Trophoblast cell (in vitro differentiated cells and primary cell): ENCODE data around the gene ZBTB1.

Experiments
- DNase-seq, 2 donors: peaks; one replicate each; pipeline ENCODE4 v3.0.0-alpha.2; 2016
- H2AFZ ChIP-seq: 2 replicates; pipeline ENCODE4 v1.6.1; 2013; ENCODE audit warnings: low read length, moderate library complexity, mild to moderate bottlenecking; ENCODE audit not compliant: insufficient read depth, poor library complexity
- H2AK5ac ChIP-seq: 2 replicates; pipeline ENCODE4 v1.6.1; 2013; ENCODE audit warnings: mild to moderate bottlenecking, low read length
- H2BK120ac ChIP-seq: 2 replicates; pipeline ENCODE4 v1.6.1; 2013; ENCODE audit warnings: low read length, mild to moderate bottlenecking, moderate library complexity; ENCODE audit not compliant: insufficient read depth, poor library complexity
- H2BK12ac ChIP-seq: 2 replicates; pipeline ENCODE4 v1.6.1; 2013; ENCODE audit warnings: mild to moderate bottlenecking, low read length, moderate library complexity
- H2BK5ac ChIP-seq: 2 replicates; pipeline ENCODE4 v1.6.1; 2013; ENCODE audit warnings: low read length, low read depth, moderate library complexity, mild to moderate bottlenecking; ENCODE audit not compliant: poor library complexity
- H3K14ac ChIP-seq: 2 replicates; pipeline ENCODE4 v1.6.1; 2013; ENCODE audit warnings: mild to moderate bottlenecking, low read length
- H3K18ac ChIP-seq: 2 replicates; pipeline ENCODE4 v1.6.1; 2013; ENCODE audit warnings: mild to moderate bottlenecking, low read length
- H3K23ac ChIP-seq: 2 replicates; pipeline ENCODE4 v1.6.1; 2013; ENCODE audit warnings: low read length
- H3K27ac ChIP-seq: 2 replicates; pipeline ENCODE4 v1.5.1; 2013; ENCODE audit warnings: low read depth, mild to moderate bottlenecking, inconsistent platforms, low read length, moderate library complexity
- H3K27me3 ChIP-seq: 2 replicates; pipeline ENCODE4 v1.6.1; 2013; ENCODE audit warnings: inconsistent platforms, mild to moderate bottlenecking, low read length, moderate library complexity; ENCODE audit not compliant: insufficient read depth
- H3K36me3 ChIP-seq, 2 experiments: 1 replicate in 1 of 2; 2 replicates in 1 of 2; pipeline ENCODE4 v1.6.1; 2013; ENCODE audit warnings: low read length in 2 of 2, mild to moderate bottlenecking in 2 of 2, moderate library complexity in 1 of 2; ENCODE audit not compliant: insufficient read depth in 2 of 2, control insufficient read depth in 1 of 2
- H3K4ac ChIP-seq: 2 replicates; pipeline ENCODE4 v1.6.1; 2013; ENCODE audit warnings: low read depth, mild to moderate bottlenecking, low read length, moderate library complexity
- H3K4me1 ChIP-seq, 2 experiments: 1 replicate in 1 of 2; 2 replicates in 1 of 2; pipeline ENCODE4 v1.6.1; 2013; ENCODE audit warnings: low read length in 2 of 2, mild to moderate bottlenecking in 2 of 2, moderate library complexity in 1 of 2; ENCODE audit not compliant: insufficient read depth in 2 of 2, control insufficient read depth in 1 of 2
- H3K4me2 ChIP-seq: 2 replicates; pipeline ENCODE4 v1.6.1; 2013; ENCODE audit warnings: inconsistent platforms, mild to moderate bottlenecking, low read length, moderate library complexity
- H3K4me3 ChIP-seq: 2 replicates; pipeline ENCODE4 v1.5.1; 2013; ENCODE audit warnings: mild to moderate bottlenecking, low read depth, low read length, inconsistent platforms
- H3K79me1 ChIP-seq: one replicate; pipeline ENCODE4 v1.6.1; 2013; ENCODE audit warnings: low read length
- H3K79me2 ChIP-seq: 2 replicates; pipeline ENCODE4 v1.6.1; 2013; ENCODE audit warnings: low read length, mild to moderate bottlenecking; ENCODE audit not compliant: control insufficient read depth, insufficient read depth, poor library complexity
- H3K9ac ChIP-seq: 2 replicates; pipeline ENCODE4 v1.6.1; 2013; ENCODE audit warnings: mild to moderate bottlenecking, low read length
- H3K9me3 ChIP-seq: 2 replicates; pipeline ENCODE4 v1.6.1; 2013; ENCODE audit warnings: low read depth, mild to moderate bottlenecking, control low read depth, inconsistent platforms, low read length; ENCODE audit not compliant: insufficient read depth
- H4K12ac ChIP-seq: 2 replicates; pipeline ENCODE4 v1.6.1; 2013; ENCODE audit warnings: low read depth, mild to moderate bottlenecking, low read length, moderate library complexity
- H4K8ac ChIP-seq: 2 replicates; pipeline ENCODE4 v1.6.1; 2013; ENCODE audit warnings: low read depth, mild to moderate bottlenecking, low read length, moderate library complexity
- H4K91ac ChIP-seq: one replicate; pipeline ENCODE4 v1.6.1; 2013; ENCODE audit warnings: low read depth, mild to moderate bottlenecking, low read length, moderate library complexity
- whole genome bisulfite sequencing: extraction: QIAGEN DNeasy Blood & Tissue Kit; methylation state at CpG from one replicate; pipeline ENCODE4 v1.1.7; 2013; ENCODE audit warnings: missing lambda C conversion rate; ENCODE audit not compliant: insufficient read length, insufficient coverage; ENCODE audit errors: extremely low coverage; 5-methylcytosine and 5-hydroxymethylcytosine counted together

Gene ZBTB1

GRCh38 chr14:64549791-64550620, 45.4 kb downstream of the ZBTB1 start, which contains the start of gene PPP1R36:
Gene PPP1R36, plus strand, starts transcription at chr14:64549961. Its CDS starts 37 bp downstream, at chr14:64549998.
- Histone ChIP-seq H4K91ac (peak within 1 kb of the TSS; percentile 69), H3K18ac (peak within 1 kb of the TSS; percentile 8), H2AK5ac (no peak within 1 kb of the TSS), H3K4ac (peak within 1 kb of the TSS; percentile 1), H2BK120ac (peak within 1 kb of the TSS; percentile 56), H4K8ac (peak within 1 kb of the TSS; percentile 63), H4K12ac (peak within 1 kb of the TSS; percentile 6), H3K14ac (peak within 1 kb of the TSS; percentile 75), H3K4me1 (peaks cover 4 to 13% of the 10 kb centered on the region in 2 experiments), H2BK5ac (peak within 1 kb of the TSS; percentile 35), H3K36me3 (no peaks in the 10 kb centered on the region), H3K4me2 (peak within 1 kb of the TSS; percentile 81), H3K79me2 (peaks cover 3% of the 10 kb centered on the region), H3K79me1 (peaks cover 5% of the 10 kb centered on the region), H2BK12ac (peak within 1 kb of the TSS; percentile 63), H3K27me3 (no peaks in the 10 kb centered on the region), H2AFZ (peak within 1 kb of the TSS; percentile 79), H3K27ac (no peak within 1 kb of the TSS), H3K23ac (no peak within 1 kb of the TSS), H3K4me3 (peak within 1 kb of the TSS; percentile 63), H3K9me3 (no peaks in the 10 kb centered on the region), H3K9ac (peak within 1 kb of the TSS; percentile 28)
- no CpG with 5 or more reads among the region's 54 CpGs for WGBS
- peak; percentile 73 to 84 for DNase-seq

- H3K4me3 ChIP-seq, result no peak overlapping the region
- H3K79me1 ChIP-seq, result peaks cover 7% of the 10 kb centered on the region
- H3K9ac ChIP-seq, result no peak overlapping the region
- WGBS, result no CpG with 5 or more reads among the region's 7 CpGs
- H3K79me2 ChIP-seq, result peaks cover 3% of the 10 kb centered on the region
- no peak overlapping the region for H2BK120ac ChIP-seq
- no peak overlapping the region for H3K27ac ChIP-seq
- no peak overlapping the region for H4K91ac ChIP-seq
- no peak overlapping the region for H2BK5ac ChIP-seq
- H3K4ac ChIP-seq, result no peak overlapping the region
- H3K9me3 ChIP-seq, result no peaks in the 10 kb centered on the region
- H3K18ac ChIP-seq, result no peak overlapping the region
- H4K8ac ChIP-seq, result no peak overlapping the region
- peak overlapping the region; percentile 81 for H3K4me2 ChIP-seq
- H3K36me3 ChIP-seq, result no peaks in the 10 kb centered on the region
- H2AFZ ChIP-seq, result no peak overlapping the region
- no peak overlapping the region for H2AK5ac ChIP-seq
- H3K14ac ChIP-seq, result no peak overlapping the region
- no peak overlapping the region for H2BK12ac ChIP-seq
- no peak overlapping the region for H3K23ac ChIP-seq
- no peak for DNase-seq
- peaks cover 4 to 13% of the 10 kb centered on the region in 2 experiments for H3K4me1 ChIP-seq
- H3K27me3 ChIP-seq, result no peaks in the 10 kb centered on the region
- H4K12ac ChIP-seq, result no peak overlapping the region
Measured at GRCh38 chr14:64550621-64551333, 46.2 kb downstream of the ZBTB1 start.

GRCh38 chr14:64554556-64554955, 50.0 kb downstream of the ZBTB1 start:
- H3K36me3 ChIP-seq, result no peaks in the 10 kb centered on the region
- no peak overlapping the region for H2BK5ac ChIP-seq
- peaks cover 17% of the 10 kb centered on the region for H3K79me1 ChIP-seq
- peaks cover 3% of the 10 kb centered on the region for H3K79me2 ChIP-seq
- no peak overlapping the region for H4K8ac ChIP-seq
- H3K9ac ChIP-seq, result no peak overlapping the region
- no peak overlapping the region for H3K18ac ChIP-seq
- no peak overlapping the region for H2AK5ac ChIP-seq
- no peak overlapping the region for H3K14ac ChIP-seq
- no peak overlapping the region for H3K27ac ChIP-seq
- no peak overlapping the region for H3K4me3 ChIP-seq
- no peaks in the 10 kb centered on the region for H3K9me3 ChIP-seq
- WGBS, result no CpG with 5 or more reads among the region's 4 CpGs
- no peak overlapping the region for H3K4ac ChIP-seq
- DNase-seq, result peak; percentile 43 to 66
- H4K12ac ChIP-seq, result no peak overlapping the region
- H3K4me2 ChIP-seq, result no peak overlapping the region
- H2BK12ac ChIP-seq, result no peak overlapping the region
- no peak overlapping the region for H2BK120ac ChIP-seq
- H4K91ac ChIP-seq, result no peak overlapping the region
- no peak overlapping the region for H3K23ac ChIP-seq
- no peak overlapping the region for H2AFZ ChIP-seq
- no peaks in the 10 kb centered on the region for H3K27me3 ChIP-seq
- peaks cover 7 to 13% of the 10 kb centered on the region in 2 experiments for H3K4me1 ChIP-seq

GRCh38 chr14:64556526-64556925, 52.0 kb downstream of the ZBTB1 start:
- Histone ChIP-seq H2AFZ (no peak overlapping the region), H3K4me1 (peaks cover 3 to 4% of the 10 kb centered on the region in 2 experiments), H2BK12ac (peak overlapping the region; percentile 62), H3K14ac (peak overlapping the region; percentile 67), H3K79me1 (peaks cover 12% of the 10 kb centered on the region), H4K8ac (no peak overlapping the region), H2BK120ac (peak overlapping the region; percentile 40), H3K4me2 (no peak overlapping the region), H3K4me3 (no peak overlapping the region), H4K91ac (peak overlapping the region; percentile 73), H3K9ac (no peak overlapping the region), H3K4ac (no peak overlapping the region), H2BK5ac (peak overlapping the region; percentile 75), H2AK5ac (peak overlapping the region; percentile 58), H3K9me3 (no peaks in the 10 kb centered on the region), H4K12ac (no peak overlapping the region), H3K23ac (no peak overlapping the region), H3K27ac (no peak overlapping the region), H3K79me2 (no peaks in the 10 kb centered on the region), H3K36me3 (no peaks in the 10 kb centered on the region), H3K18ac (peak overlapping the region; percentile 50), H3K27me3 (no peaks in the 10 kb centered on the region)
- peak; percentile 66 to 78 for DNase-seq
- WGBS, result no CpG with 5 or more reads among the region's 5 CpGs
